Activated naive CD8-positive, alpha-beta T cell (primary cell): ENCODE measurements around the gene PLEKHA7.
"Not testable (repeated sequence)": the region's sequence is repeated elsewhere in the genome, so short reads cannot be mapped to it uniquely, and the experiment has no call there.

ENCODE experiments used
- H3K27ac Mint-ChIP-seq: one replicate; pipeline ENCODE4 v1.8.0; 2021; ENCODE audit warnings: mixed read lengths
- H3K27me3 Mint-ChIP-seq: one replicate; pipeline ENCODE4 v1.8.0; 2021; ENCODE audit warnings: mixed read lengths
- H3K36me3 Mint-ChIP-seq: one replicate; pipeline ENCODE4 v1.8.0; 2021; ENCODE audit warnings: mixed read lengths
- H3K4me1 Mint-ChIP-seq: one replicate; pipeline ENCODE4 v1.8.0; 2021; ENCODE audit warnings: low read depth, mixed read lengths
- H3K4me3 Mint-ChIP-seq: one replicate; pipeline ENCODE4 v1.8.0; 2021; ENCODE audit warnings: mild to moderate bottlenecking, mixed read lengths
- H3K9me3 Mint-ChIP-seq: one replicate; pipeline ENCODE4 v1.8.0; 2021; ENCODE audit warnings: low read depth, mixed read lengths

PLEKHA7 gene

DNA sequence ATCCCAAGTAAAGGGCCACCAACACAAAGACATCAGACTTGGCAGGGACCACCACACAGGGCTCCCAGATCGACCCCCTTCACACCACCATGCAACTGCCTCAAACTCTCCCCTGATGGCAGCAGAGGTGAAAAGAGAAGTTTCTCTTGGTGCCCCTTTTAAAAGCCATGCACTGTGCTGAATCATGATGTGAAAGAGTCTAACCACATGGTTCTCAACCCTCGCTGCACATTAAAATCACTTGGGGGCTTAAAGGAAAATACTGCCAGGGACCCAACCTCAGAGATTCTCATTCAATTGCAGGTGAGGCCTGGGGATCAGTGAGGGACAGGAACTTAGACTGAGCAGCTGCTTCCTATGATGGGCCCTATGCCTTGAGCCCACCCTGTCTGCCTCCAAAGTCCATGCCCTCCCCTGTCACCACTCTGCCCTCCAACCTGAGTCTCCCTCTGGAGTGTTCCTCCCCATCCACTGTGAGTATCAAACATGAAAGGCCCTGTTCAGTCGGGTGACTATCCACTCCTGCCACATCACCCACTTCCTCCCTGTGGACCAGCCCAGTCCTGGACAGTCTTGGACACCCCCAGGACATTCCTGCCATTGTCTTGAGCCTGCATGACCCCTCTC lies 40.8 kb downstream of the PLEKHA7 start:
- no peak overlapping the region for H3K27ac Mint-ChIP-seq
- no peak overlapping the region for H3K4me3 Mint-ChIP-seq
- H3K9me3 Mint-ChIP-seq = no peaks in the 10 kb centered on the region
- no peaks in the 10 kb centered on the region for H3K36me3 Mint-ChIP-seq
- no peaks in the 10 kb centered on the region for H3K4me1 Mint-ChIP-seq
- no peaks in the 10 kb centered on the region for H3K27me3 Mint-ChIP-seq

DNA sequence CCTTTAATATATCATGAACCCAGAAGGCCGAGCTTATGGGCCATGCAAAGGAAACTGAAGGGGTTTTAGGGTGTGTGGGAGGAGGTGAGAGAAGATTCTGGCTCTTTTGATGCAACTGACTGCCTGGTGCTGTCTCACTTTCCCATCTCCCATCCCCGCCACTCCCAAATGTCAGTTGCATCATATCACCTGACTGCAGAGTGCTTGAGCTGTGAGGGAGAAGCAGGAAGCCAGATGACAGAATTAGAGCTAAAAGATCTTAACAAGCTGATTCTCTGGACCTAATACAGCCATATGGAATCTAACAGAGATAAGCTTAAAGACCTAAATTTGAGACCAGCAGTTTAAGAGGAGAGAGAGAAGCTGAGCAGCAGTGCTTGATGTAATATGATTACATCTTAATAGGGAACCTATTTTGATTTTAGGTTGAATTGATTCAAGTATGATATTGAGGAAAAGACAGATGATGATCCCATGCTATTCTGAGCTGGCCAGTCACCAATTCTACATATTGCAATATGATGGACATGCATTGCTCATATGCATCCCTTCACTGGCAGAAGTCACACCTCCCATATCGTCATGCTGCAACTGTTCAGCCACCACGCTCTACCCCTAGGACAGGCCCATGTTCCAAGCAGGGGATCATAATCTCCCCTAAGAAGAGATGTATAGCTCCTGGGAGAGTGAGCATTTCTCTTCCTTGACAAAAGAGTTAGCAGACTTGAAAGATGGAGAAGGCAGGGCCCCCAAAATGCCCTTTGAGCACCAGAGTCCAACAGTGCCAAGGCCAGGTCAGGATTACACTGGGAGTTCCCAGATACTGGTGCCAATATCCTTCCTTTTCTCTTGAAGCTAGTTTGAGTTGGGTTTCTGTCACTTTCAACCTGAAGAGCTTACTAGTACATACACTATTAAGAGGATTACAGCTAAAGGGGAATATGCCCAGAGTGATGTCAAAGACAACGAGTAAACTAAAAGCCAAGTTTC lies 44.9 kb downstream of the PLEKHA7 start:
- Mint-ChIP-seq H3K4me1 (no peaks in the 10 kb centered on the region), H3K27me3 (no peaks in the 10 kb centered on the region), H3K27ac (no peak overlapping the region), H3K9me3 (no peaks in the 10 kb centered on the region), H3K4me3 (no peak overlapping the region), H3K36me3 (no peaks in the 10 kb centered on the region)

DNA sequence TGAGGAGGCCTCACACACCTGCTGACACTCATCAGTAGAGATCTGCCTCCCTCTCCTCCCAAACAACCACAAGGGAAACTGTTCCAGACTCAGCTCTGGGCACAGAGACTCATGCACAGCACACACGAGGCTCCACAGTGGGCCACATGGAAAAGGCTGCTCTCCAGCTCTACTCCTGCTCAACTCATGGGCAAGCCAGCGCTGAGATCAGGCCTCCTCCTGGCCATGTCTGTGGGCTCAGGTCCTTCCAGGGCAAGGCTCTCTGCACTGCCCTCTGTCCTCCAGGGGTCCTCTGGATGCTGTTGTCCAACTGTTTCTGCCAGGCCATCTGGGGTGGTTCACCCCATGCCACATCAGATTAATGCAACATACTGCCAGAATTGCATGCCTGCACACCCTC lies 46.0 kb downstream of the PLEKHA7 start:
- H3K4me1 Mint-ChIP-seq = no peaks in the 10 kb centered on the region
- H3K4me3 Mint-ChIP-seq = no peak overlapping the region
- no peaks in the 10 kb centered on the region for H3K9me3 Mint-ChIP-seq
- no peak overlapping the region for H3K27ac Mint-ChIP-seq
- no peaks in the 10 kb centered on the region for H3K36me3 Mint-ChIP-seq
- no peaks in the 10 kb centered on the region for H3K27me3 Mint-ChIP-seq

DNA sequence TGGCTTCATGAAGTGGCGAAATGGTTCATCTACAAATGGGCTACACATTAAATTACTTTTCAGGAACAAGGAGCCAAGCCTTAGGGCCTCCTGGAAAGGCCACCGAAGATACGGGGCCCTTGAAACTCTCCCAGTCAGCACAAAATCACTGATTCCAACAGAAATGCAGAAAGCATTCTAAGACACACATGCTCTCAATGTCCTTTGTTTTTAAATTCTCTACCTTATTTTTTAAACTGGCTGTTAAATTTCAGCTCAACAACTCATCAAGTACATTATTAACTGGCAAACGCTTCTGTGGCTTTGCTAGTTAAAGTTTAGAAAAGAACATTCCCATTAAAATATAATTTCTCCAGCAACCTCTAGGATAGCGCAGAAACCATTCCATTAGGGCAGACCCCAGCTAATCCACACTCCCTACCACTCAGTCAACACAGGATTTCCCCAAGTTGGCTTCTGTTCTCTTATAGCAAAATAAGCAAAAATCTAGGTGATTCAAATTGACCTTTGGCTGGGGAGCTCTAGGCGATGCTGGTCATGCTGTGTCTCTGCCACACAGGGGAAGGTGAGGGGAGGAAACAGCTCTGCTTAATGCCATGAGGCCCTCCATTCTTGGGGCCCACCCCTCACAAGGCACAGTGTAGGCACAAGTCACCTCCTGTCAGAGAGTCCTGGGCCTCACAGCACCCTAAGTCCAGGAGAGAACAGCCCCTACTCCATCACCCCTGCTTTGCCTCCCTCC lies 47.1 kb downstream of the PLEKHA7 start:
- Mint-ChIP-seq H3K4me3 (no peak overlapping the region), H3K27ac (no peak overlapping the region), H3K36me3 (no peaks in the 10 kb centered on the region), H3K9me3 (no peaks in the 10 kb centered on the region), H3K4me1 (no peaks in the 10 kb centered on the region), H3K27me3 (no peaks in the 10 kb centered on the region)

DNA sequence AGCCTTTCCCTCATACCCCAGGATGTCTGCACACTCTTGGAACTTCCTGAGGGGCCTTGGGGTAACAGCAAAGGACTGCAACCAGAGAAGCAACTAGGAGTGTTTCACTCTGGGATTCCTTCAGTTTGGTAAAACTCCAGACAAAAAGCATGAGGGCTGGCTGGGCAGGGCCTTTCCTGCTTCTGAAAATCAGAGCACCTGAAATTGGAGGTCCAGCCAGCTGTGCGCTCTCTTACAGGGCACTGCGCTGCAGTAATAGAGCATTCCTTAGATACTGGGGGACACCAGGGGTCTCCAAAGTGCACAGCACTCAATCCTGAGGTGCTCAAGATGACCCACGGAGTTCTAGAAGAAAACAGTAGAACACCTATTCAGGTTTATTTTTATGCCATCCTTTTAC lies 49.7 kb downstream of the PLEKHA7 start:
- no peak overlapping the region for H3K4me3 Mint-ChIP-seq
- H3K4me1 Mint-ChIP-seq = no peaks in the 10 kb centered on the region
- no peaks in the 10 kb centered on the region for H3K9me3 Mint-ChIP-seq
- no peaks in the 10 kb centered on the region for H3K27me3 Mint-ChIP-seq
- H3K27ac Mint-ChIP-seq = no peak overlapping the region
- no peaks in the 10 kb centered on the region for H3K36me3 Mint-ChIP-seq

DNA sequence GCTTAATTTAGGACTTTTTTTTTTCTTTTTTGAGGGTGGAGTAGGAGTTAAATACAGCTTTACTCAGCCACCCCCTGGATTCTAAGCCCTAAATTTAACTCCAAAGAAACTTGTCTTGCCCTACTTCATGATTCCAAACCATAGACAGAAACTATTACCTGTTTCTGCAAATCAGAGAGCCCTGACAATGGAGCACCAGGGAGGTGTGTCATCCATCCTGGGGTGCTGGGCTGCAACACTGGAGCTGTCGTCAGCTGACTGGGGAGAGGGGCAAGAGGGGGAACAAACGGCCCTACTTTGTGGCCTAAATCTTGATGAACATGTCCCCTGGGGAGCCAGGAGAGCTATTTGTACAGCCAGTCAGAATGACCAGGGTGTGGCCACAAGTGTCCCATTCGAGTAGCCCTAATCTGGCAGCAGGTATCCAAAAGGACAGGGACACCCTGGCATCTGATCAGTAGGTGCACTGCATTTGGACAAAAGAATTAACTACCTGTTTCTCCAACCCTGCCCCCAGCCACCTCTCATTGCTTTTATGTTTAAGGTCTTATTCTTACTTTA lies 50.8 kb downstream of the PLEKHA7 start:
- no peaks in the 10 kb centered on the region for H3K9me3 Mint-ChIP-seq
- no peaks in the 10 kb centered on the region for H3K27me3 Mint-ChIP-seq
- no peaks in the 10 kb centered on the region for H3K4me1 Mint-ChIP-seq
- H3K4me3 Mint-ChIP-seq = no peak overlapping the region
- H3K27ac Mint-ChIP-seq = no peak overlapping the region
- no peaks in the 10 kb centered on the region for H3K36me3 Mint-ChIP-seq

DNA sequence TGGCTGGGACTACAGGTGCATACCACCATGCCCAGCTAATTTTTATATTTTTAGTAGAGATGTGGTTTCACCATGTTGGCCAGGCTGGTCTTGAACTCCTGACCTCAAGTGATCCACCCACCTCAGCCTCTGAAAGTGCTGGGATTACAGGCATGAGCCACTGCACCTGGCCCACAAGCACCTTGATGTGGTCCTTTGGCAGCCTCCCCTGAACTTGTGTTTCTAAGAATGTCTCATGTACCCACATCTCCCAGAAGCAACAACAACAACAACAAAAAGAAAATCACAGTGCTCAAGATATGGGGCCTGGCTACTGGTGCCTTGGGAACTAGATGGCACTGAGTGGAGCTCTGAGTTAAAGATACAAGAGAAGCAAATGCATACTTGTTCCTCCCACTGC lies 51.6 kb downstream of the PLEKHA7 start:
- H3K27me3 Mint-ChIP-seq, H3K4me3 Mint-ChIP-seq, H3K27ac Mint-ChIP-seq, H3K36me3 Mint-ChIP-seq, H3K4me1 Mint-ChIP-seq, H3K9me3 Mint-ChIP-seq: not testable (repeated sequence)

DNA sequence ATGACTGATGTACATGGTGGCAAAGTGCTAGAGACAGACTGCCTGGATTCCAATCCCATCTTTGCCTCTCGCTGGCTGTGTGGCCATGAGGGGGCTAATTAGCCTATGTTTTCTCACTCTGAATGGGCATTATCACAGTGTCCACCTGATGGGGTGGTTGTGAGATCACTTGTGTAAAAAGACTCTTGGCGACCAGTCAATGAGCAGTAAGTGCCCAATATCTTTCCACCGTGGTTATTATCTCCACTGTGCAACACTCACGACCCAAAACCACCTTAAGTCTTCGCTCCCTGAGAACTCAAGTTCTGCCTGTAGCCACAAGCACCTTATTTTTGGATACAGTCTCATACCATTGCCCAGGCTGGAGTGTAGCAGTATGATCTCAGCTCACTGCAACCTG lies 52.1 kb downstream of the PLEKHA7 start:
- Mint-ChIP-seq H3K36me3 (no peaks in the 10 kb centered on the region), H3K9me3 (no peaks in the 10 kb centered on the region), H3K4me3 (no peak overlapping the region), H3K27me3 (no peaks in the 10 kb centered on the region), H3K4me1 (no peaks in the 10 kb centered on the region), H3K27ac (no peak overlapping the region)

DNA sequence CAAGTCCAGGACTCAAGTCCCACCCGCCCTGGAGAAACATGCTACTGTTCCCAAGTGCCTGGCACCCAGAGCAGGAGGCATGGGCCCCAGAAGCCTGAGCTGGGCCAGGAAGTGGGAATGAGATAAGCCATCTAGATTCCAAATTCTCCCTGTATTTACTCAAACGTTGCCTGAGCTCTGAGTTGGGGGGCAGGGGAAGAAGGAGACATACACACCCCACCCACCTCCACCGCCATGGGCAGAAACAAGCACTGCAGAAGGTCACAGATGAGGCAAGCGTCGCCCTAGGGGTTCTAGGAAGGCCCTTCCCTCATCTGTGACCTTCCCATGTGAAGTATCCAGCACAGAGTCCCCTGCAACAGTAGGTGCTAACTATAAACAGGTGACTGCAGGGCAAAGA lies 54.0 kb downstream of the PLEKHA7 start:
- no peaks in the 10 kb centered on the region for H3K4me1 Mint-ChIP-seq
- H3K27ac Mint-ChIP-seq = no peak overlapping the region
- H3K4me3 Mint-ChIP-seq = no peak overlapping the region
- no peaks in the 10 kb centered on the region for H3K27me3 Mint-ChIP-seq
- no peaks in the 10 kb centered on the region for H3K36me3 Mint-ChIP-seq
- no peaks in the 10 kb centered on the region for H3K9me3 Mint-ChIP-seq

DNA sequence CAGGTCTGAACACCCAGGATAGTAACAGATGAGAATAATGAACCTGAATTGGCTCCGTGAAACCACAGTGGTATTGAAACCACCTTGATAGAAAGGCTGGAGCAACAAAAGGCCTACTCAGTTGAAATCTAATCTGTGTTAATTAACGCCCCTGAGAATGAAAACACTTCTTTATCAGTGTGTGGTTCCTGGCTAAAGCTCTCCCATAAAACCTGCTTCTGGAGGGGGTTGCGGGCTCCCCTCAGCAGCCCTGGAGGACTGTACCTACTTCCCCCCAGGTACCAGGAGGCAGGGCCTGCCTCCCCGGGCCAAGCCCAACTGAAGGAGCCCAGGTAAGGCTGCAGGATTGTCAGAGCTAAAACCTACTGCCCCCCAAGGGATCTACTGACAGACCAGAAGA lies 54.6 kb downstream of the PLEKHA7 start:
- no peaks in the 10 kb centered on the region for H3K9me3 Mint-ChIP-seq
- no peak overlapping the region for H3K4me3 Mint-ChIP-seq
- no peak overlapping the region for H3K27ac Mint-ChIP-seq
- H3K4me1 Mint-ChIP-seq = no peaks in the 10 kb centered on the region
- no peaks in the 10 kb centered on the region for H3K36me3 Mint-ChIP-seq
- no peaks in the 10 kb centered on the region for H3K27me3 Mint-ChIP-seq

DNA sequence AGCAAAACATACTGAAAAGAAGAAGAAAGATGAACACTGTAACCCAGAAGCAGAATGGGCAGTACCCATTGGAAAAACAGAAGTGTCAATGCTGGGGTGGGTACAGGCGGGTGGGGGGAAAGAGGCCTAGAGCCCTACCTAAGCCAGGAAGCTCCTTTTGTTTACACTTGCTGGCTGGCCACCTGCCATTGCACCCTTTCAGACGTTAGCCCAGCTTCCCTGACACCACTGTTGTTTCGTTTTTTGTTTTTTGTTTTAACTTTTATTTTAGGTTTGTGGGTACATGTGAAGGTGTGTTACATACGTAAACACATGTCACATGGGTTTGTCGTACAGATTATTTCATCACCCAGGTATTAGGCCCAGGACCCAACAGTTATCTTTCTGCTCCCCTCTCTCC lies 55.4 kb downstream of the PLEKHA7 start:
- Mint-ChIP-seq H3K36me3 (no peaks in the 10 kb centered on the region), H3K27me3 (no peaks in the 10 kb centered on the region), H3K4me3 (no peak overlapping the region), H3K27ac (no peak overlapping the region), H3K9me3 (no peaks in the 10 kb centered on the region), H3K4me1 (no peaks in the 10 kb centered on the region)

DNA sequence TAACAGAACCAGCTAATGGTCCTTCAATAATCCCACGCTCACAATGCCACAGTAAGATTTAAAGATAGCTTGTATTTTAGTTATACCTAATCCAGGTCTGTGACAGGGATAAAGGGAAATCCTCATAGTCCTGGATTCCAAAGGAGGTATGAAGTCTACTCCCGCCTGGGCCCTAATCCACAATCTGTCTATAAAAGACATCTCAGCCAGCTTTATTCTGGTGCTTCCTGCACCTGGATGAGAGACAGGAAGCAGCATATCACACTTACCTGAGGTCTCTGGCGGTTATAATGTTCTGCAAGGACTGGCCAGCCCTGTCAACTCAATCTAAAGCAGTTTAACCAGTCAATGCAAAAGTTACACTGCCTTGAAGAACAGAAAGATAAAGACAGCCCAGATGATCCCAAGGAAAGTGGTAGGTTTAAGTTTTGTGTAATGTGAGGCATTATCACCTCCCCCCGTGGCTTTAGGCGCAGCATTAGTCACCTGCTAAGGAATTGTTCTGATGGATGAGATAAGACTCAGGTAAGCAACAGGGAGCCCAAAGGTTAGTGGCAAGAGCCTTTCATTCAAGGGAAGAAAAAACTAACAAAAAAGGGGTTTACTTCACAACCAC lies 57.6 kb downstream of the PLEKHA7 start:
- no peaks in the 10 kb centered on the region for H3K9me3 Mint-ChIP-seq
- no peak overlapping the region for H3K27ac Mint-ChIP-seq
- H3K36me3 Mint-ChIP-seq = no peaks in the 10 kb centered on the region
- H3K4me1 Mint-ChIP-seq = no peaks in the 10 kb centered on the region
- no peaks in the 10 kb centered on the region for H3K27me3 Mint-ChIP-seq
- no peak overlapping the region for H3K4me3 Mint-ChIP-seq

DNA sequence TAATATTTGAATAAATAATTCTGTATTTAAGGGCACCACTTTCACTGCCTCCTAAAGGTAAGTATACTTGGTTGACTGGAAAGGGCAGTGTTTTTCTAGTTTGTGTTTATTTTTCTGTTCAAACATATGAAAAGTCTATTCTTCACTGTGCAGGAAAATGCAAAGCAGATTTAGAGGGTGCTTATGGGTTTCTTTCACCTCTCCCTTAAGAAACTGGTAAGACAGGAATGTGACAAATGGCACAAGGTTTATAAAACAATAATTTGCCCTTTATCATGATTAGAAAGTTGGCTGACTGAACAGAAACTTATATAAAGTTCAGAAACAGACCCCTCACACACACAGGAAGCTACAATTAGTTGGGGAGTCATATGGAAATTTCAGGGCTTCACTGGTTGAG lies 60.6 kb downstream of the PLEKHA7 start:
- Mint-ChIP-seq H3K27me3 (no peaks in the 10 kb centered on the region), H3K4me1 (no peaks in the 10 kb centered on the region), H3K36me3 (no peaks in the 10 kb centered on the region), H3K27ac (no peak overlapping the region), H3K9me3 (no peaks in the 10 kb centered on the region), H3K4me3 (no peak overlapping the region)

DNA sequence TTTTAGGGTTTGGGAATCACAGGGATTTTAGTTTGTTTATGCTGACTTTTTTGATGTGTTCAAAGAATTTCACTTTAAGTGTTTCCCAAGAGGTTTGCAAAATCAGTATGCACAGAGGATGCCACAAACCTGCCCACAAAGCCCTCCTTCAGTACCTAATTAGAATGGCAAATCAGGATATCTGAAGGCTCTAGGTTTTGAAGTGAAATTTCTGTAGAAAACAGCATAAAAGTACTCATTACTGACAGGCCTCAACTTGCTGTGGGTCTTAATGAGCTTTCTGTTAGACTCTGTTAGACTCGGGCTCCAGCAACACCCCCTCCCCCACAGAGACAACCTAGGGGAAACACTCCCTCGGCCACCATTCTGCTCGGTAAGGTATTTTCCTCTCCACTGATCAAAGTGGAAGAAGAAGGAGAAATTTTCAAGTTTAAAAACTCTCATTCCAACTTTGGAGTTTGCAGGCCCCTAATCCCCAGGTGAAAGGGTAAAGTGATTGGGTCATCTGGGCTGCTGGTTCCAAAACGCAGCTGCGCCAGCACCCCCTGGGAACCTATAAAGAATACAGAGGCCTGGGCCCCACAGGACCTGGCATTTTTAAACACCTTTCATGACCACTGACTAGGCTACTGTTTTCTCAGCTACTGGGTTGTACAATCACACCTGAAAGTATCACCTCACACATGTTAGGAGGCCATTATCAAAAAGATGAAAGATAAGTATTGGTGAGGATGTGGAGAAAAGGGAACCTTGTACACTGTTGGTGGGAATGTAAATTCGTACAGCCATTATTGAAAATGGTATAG lies 67.5 kb downstream of the PLEKHA7 start:
- H3K27ac Mint-ChIP-seq = no peak overlapping the region
- H3K4me3 Mint-ChIP-seq = no peak overlapping the region

More for the DNA sequence above, 67.5 kb downstream of the PLEKHA7 start:
- Mint-ChIP-seq H3K4me1 (peaks cover 2% of the 10 kb centered on the region), H3K9me3 (no peaks in the 10 kb centered on the region), H3K27me3 (no peaks in the 10 kb centered on the region), H3K36me3 (no peaks in the 10 kb centered on the region)
